Fibroblast of skin of abdomen (primary cell): ENCODE results near the gene KIF17. TPM values are rescaled to one million over a fixed set of nuclear protein-coding genes. Genes with fewer than 3 reads are reported as not detected.

ENCODE experiments used
- DNase-seq: peaks from one replicate; pipeline ENCODE4 v3.0.0-alpha.2; 2013
- polyA plus RNA-seq, 2 experiments: library from polyadenylated mRNA; unstranded; fragments of 120-200 nt; gene quantifications; one replicate each; pipeline ENCODE4 v1.2.1, GENCODE V29; 2013; ENCODE audit not compliant: insufficient read length in 2 of 2

The KIF17 gene
- 1.7 TPM for polyA plus RNA-seq (2013, experiment 1 of 2; ENCODE audit: insufficient read length)
- 2.2 TPM for polyA plus RNA-seq (2013, experiment 2 of 2; ENCODE audit: insufficient read length)

DNA sequence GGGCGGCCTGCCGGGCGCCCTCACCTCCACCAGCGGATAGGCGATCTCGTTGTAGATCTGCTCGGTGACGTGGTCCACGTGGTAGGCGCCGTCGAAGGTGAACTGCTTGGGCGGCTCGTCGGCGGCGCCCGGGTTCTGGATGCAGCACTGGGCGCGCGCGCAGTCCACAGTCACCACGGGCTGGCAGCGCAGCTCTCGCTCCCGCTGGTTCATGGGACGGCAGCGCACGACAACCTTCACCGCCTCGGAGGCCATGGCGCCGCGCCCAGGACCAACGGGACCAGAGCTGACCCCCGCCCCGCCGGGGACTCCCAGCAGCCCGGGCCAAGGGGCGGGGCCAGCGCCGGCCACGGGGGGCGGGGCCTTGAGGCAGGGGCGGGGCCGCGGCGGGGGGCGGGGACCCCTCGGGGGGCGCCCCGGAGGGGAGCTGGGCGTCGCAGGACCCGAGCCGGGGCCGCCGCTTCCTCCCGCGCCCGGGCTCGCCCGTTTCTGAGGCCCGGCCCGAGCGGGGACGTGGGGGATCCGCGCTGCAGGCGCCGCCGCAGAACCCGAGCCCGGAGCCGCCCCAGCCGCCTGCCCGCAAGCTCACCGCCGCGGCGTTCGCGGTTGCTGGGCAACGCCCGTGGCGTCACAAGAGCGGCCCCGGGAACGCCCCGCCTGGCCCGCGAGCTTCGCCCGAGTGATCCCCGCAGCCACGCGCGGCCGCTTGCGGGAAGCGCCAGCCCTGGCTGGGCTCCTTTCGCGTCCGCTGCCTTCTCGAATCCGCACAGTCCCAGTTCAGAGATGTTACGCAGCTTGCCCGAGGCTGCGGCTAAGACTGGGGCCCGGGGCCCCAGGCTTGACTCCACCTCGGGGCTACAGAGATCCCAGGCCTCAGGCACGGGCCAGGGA is at the start of gene KIF17:
TSS of gene KIF17 (minus strand) at position 556 of the 891 bp plus-strand sequence. CDS start at position 255, 301 bp downstream.
- DNase-seq = peak; percentile 71

DNA sequence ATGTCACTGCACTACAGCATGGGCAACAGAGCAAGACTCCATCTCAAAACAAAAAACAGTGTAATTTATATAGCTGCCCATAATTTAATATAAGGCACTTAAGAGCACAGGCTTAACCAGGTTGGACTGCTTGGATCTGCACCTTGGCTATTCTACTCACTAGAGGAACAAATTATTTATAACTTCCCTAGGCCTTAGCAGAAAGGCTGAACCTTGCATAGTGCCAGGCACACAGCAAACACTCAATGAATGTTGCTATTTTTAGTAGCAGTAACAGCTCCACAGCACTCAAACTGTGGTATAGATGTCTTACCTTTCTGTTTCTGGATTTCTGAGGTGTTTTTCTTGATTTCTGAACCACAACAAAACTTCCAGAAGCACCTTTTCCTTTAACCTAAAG is 49.5 kb upstream of the KIF17 start:
- DNase-seq = no peak

DNA sequence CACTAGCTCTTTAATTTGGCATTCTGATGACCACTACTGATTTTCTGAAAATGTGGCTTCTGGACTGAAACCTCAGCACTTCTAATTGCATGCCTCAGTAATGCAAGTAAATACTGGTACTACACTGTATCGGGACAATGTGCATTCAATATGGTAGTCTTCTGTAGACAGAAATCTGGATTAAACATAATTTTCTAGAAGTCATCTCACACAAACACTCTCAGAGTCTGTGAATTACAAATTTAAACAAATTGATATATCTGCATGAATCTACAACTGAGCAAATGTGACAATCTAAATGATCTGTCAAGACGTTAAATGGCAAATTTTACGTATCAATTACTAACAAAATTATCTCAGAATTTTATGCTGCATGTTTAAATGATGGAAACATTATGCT is 45.6 kb upstream of the KIF17 start:
- DNase-seq = no peak

DNA sequence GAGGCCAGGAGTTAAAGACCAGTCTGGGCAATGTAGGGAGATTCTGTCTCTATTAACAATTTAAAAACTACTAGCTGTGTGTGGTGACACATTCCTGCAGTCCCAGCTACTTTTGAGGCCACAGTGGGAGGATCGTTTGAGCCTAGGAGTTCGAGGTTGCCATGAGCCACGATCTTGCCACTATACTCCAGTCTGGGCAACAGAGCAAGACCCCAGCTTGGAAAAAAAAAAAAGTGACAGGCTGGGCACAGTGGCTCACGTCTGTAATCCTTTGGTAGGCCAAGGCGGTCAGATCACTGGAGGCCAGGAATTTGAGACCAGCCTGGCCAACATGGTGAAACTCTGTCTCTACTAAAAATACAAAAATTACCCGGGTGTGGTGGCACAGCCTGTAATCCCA is 42.5 kb upstream of the KIF17 start:
- no peak for DNase-seq

DNA sequence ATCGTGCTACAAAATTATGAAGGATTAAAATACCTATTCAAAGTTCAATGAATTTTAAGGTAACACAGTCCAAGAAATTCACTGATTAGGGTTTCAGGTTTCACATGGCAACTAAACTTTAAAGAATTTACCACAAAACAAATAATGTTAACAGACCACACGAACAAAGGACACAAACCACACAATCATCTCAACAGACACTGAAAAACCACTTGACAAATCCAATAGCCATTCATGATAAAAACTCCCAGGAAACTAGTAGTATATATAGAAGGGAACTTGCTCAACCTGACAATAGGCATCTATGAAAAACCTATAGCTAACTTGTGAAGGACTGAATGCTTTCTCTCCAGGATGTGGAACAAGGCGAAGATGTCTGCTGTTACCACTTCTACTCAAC is 35.8 kb upstream of the KIF17 start:
- peak; percentile 15 for DNase-seq

DNA sequence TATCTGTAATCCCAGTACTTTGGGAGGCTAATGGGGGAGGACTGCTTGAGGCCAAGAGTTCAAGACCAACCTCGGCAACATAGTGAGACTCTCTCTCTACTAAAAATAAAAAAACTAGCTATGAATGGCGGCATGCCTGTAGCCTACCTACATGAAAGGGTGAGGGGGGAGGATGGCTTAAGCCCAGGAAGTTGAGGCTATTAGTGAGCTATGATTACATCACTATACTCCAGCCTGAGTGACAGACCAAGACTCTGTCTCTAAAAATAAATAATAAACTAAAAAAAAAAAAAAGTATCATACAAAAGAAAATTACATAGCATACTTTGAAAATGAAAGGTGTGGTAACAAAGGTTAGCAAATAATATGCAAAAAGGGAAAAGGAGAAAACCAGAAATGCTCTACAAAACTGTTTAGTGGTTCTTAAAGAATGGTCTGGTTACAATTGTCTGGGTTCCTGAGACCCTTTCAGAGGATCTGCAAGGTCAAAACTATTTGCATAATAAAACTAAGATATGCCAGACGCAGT is 33.7 kb upstream of the KIF17 start:
- no peak for DNase-seq

DNA sequence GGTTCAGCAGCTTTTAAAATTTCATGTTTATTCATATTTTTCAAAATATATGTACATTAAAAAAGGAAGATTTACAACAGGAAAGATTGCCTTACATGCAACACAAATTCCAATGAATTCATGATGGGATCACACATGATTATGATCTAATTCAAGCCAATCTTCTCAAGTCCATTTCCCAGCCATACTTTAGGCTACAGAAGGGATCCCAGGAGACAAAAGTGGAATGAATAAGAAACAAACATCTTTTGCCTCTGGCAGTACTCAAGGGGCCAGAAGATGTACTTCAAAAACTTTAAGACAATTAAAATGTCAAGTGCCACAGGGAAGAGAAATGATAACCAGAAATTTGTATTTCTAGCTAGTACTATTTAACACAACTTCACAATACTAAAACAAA is 24.9 kb upstream of the KIF17 start:
- DNase-seq = no peak

DNA sequence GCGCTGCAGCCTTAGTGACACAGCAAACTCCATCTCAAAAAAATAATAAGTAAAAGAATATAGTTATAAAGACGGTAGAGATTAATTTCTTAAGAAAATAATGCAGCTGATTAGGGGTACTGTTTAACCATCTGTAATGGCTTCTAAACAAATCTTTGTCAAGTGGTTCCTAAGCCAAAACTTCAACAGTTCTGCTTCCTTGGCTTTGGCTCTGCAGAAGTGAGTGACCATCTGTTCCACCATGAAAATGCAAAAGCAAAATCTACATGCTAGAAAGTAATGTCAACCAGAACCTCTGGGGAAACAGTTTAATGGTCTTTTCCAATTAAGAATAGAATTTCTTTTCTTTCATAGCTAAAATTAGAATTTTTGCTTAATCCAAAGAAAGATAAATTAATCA is 23.0 kb upstream of the KIF17 start:
- DNase-seq = no peak

DNA sequence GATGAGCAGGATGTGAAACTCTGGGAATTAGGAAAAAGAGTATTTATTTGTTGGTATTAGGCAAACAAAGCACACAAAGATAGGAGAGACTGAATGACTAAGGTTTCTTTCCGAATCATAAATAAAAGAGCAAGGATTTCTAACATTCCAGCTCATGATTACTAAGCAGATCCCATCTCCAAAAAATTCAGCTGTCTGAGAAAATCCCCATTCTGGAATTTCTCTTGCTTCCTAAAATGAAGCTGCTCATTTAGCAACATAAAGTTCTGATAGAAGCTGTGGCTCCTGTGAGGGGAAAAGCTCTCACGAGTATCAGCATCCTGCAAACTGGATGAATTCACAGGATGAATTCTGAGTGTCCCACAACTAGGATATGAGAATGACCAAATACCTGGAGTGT is 21.4 kb upstream of the KIF17 start:
- DNase-seq = peak; percentile 67

DNA sequence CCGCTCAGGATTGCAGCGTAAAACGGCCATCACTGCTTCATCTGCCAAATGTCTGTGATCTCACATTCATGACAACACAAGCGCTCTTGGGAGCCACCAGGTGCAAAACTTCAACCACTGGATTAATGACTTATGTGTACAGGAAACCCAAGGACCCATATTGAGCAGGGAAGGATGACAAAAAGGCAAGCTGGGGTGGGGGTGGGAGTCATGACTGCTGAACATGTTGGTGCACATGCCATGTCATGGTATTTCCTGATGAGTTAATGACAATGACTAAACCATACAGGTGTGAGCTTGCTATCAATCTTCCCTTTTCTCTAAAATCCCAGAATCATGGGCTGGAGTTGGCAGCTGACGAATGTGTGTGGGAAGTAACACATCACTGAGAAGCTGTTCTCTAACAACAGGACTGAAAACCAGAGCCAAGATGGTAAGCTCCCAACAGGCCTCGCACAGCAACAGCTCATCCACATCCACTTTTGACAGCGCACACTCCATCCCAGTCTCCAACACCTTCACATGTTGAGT is 17.8 kb upstream of the KIF17 start:
- no peak for DNase-seq

DNA sequence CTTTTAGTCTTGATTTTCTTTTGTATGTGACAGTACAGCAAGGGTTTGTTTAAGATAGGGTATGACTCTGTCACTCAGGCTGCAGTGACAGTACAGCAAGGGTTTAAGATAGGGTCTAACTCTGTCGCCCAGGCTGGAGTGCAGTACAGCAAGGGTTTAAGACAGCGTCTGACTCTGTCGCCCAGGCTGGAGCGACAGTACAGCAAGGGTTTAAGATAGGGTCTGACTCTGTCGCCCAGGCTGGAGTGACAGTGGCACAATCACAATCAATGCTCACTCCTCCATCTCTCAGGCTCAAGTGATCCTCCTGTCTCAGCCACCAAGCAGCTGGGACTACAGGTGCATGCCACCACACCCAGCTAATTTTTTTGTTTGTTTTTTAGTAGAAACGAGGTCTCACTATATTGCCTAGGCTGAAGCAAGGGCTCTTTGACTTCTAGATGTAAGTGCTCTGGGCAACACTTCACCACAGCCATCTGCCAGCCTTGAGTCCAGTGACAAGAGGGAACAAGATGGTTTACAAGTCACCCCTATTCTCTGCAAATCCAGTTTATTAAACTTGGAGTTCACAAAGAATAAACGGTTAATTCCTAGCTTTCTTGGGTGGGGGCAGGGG is 15.7 kb upstream of the KIF17 start:
- no peak for DNase-seq

DNA sequence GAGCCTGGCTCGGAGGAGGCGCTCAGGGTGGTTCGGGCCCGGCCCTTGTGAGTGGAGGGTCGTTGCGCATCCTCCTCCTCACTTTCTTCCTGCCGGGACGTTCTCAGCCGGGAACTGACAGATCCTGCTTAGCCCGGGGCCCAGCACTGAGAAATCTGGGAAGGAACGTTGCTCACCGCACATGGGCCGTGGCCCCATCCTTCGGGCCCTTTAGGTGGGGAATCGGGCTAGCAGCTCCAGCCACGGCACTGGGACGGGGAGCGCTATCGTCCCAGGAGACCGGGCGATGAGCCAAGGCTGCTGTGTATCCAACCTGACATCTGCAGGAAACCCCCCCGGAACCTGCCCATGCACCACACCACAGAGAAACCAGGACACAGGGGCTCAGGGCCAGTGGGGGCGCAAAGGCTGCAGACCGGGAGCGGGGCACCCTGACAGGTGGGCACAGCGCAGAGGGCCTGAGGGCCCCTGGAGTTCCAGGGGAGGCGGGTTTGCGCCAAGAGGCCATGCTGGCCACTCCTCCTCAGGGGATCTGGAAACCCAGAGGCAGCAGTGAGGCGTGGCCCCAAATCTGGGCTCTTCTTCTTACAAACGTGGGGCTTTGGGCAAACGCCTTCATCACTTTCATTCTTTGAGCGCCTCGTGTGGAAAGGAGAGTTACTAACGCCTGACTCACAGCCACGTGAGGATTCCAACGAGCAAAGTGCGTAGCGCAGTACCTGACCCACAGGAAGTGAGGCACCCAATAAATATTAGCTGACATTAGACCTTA is 15.0 kb upstream of the KIF17 start, which contains the start of gene SH2D5:
TSS of gene SH2D5 (minus strand) at position 116 of the 772 bp plus-strand sequence. CDS start 4,659 bp downstream, outside the sequence.
- peak; percentile 96 for DNase-seq

DNA sequence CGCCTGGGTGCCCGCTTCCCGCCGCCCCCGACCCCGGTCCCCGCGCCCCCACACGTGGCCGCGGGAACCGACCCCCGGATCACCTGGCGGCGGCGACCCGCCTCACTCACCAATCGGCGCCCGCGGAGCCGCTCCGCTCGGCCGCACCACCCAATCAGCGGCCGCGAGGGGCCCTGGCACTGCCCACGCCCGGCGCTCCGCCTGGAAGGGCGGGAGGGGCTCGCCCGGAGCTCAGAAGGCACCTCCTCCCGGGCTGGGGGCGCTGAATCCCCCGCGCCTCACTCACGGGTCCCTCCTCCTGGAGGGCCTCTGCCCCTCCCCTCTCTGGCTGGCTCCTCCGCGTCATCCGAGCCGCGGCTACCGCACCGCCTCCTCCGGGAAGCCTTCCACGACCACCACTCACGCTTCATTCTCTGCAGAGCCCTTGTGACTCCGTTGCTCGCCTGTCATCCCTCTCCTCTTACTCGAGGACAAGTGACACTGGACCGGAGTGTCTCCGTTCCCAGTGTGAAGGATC is 14.3 kb upstream of the KIF17 start:
- DNase-seq = peak; percentile 72

DNA sequence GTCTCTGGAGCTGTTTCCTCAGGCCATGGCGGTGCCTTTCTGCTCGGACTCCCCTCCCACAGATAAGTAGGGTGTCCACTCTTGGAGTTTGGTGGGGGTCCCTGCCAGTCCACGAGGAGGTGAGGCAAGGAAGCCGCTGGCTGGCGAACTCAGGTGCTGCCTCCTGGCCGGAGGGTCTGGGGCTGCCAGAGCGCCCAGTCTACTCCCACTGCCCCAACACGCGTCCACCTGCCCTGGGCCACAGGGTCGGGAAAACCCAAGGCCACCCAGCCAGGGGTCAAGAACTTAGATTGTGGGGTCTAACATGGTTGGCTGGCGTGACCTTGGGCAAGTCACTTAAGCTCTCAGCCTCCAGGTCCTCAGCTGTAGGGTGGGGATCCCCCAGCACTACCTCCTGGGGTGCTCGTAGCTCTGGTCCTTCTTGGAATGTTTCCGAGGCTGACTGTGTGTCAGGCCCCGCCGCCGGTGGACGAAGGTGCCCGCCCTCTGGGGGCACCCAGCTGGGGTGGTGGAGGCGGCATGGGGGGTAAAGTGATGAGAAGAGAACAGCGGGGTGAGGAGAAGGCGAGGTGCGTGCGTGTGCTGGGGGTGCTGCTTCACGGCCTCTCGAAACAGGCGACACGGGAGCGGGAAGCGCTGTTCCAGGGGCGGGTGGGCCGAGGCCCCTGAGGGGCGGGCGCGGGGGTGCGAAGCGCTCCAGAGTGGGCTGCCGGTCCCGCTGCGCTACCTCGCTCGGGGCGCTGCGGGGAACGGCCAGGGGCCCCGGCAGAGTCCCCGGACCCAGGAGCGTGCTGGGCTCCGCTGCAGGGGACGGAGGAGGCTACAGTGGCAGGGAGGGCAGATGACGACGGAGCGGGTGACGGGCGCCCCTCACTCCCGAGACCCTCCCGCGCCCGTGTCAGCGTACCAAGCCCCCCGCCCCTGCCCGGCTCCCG is 13.5 kb upstream of the KIF17 start:
- DNase-seq = no peak

DNA sequence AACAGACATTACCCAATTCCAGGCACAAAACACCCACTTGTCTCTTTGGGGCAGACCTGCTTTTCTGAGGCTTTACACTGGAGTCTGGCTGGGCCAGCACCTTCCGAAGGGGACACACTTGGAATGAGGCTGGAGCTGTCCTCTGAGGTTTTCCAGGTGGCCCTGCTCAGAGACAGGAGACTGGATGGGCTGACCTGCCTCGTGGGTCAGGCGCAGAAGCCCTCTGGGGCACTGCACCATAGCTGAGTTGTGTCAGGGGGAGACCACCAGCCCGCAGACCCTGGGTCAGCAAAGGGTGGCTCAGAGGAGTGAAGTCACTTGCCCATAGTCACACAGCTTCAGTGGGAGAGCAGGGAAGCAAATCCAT is 12.9 kb upstream of the KIF17 start:
- DNase-seq = no peak

DNA sequence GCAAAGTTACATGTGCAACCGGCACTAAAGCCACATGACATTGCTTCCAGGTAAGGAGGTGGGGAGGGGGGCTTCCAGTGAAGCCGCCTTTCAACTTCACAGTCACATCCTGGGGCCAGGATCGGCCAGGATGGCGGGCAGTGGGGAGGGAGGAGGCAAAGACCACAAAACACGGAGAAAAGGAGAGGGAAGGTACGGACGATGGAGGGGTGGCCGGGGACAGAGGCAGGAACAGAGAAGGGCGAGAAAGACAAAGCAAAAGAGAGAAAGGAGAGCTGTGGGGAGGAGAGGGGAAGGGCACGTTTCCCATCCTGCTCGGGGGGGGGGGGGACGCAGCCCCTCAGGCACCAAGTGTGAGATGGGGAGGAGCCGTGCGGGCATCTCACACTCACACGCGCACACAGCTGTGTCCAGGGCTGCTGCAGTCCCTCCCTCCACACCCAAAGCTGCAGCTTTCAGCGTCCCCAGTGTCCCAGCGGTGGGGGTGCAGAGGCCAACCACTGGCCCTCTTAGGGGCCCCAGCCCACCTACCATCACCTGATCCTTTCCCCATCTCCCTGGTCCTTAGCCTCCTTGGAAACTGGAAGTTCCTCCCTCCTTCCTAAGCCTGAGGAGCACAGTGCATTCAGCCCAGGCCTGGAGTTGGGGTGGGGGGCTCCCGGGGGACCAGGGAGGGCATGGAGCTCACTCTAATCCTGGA is 12.3 kb upstream of the KIF17 start:
- DNase-seq = no peak

DNA sequence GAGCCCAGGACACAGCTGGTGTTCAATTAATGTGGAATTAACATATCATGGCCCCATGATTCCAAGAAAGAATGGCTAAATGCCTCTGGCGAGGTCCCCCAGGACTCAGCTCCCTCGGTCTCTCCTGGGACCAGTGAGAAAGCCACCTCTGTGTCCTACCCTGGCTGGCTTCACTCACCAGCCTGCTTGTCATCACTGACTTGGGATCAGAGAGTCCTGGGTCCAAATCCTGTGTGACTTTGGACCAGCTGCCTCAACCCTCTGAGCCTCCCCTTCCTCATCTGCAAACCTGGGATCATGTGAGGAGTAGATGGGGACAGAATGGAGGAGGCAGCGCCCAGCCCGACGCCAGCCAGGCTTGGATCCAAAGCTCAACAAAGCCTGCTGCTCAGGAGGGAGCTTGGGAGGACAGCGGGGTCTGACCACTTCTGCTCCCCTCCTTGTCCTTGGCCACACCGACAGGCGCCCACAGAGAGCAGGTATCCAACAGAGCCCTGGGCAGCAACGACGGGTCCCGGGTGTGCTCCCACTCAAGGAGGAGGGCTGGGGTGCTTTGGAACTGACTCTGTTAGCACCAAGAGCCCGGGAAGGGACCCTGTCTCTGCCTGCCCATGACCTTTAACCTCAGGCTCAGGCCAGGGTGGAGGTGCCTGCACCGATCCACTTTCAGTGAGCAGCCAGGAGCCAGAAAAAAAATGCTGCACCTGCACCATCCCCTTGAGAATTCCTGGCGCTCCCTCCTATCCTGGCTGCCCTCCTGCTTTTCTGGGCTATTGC is 11.5 kb upstream of the KIF17 start:
- DNase-seq = no peak

DNA sequence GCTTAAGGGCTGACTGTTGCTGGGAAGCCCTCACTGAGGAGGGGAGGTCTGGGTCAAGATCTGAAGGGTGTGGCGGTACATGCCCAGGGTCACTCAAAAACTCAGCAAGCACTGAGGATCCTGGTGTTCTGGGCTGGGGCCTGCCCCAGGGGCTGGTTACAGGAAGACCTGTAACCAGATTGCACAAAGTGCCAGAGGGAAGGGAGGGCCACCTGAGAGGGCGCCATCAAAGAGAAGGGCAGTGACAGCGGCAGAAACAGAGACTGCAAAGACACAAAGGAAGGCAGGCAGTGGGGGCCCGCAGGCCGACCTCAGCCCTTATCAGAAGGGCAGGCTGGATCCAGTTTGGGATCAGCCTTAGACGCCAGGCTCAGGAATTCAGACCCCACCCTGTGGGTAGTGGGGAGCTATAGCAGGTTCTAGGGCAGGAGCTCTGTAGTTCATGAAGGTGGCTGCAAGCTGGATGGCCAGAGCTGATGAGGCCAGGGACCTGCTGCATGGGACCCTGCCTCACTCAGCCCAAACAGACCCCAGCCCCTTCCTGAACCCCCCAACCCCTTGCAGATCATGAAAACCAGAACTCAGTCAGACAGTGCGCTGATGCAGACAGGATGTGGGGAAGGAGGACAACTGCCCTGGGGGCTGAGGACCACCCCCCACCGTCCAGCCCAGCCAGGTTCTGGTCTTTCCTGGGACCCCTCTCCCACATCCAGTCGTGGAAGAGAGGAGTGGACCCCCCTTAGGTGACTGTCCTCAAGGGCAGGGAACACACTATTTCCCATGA is 10.8 kb upstream of the KIF17 start:
- no peak for DNase-seq
